ENCODE data around the gene EFCAB5.
"Not testable (repeated sequence)": the region's sequence is repeated elsewhere in the genome, so short reads cannot be mapped to it uniquely, and the experiment has no call there.

EFCAB5 gene

GRCh38 chr17:30103921-30104320, 162.5 kb downstream of the EFCAB5 start:
- no peak for DNase-seq

GRCh38 chr17:30104575-30105339, 163.3 kb downstream of the EFCAB5 start:
- peak; percentile 92 for DNase-seq

- no peak for DNase-seq
These were observed 171.4 kb downstream of the EFCAB5 start for GRCh38 chr17:30112794-30113193.

- no peak for DNase-seq
These were observed 171.8 kb downstream of the EFCAB5 start for GRCh38 chr17:30113213-30113612.

GRCh38 chr17:30116345-30116660, 174.9 kb downstream of the EFCAB5 start:
- DNase-seq, result no peak

GRCh38 chr17:30116661-30117551, 175.5 kb downstream of the EFCAB5 start, which contains the start of gene NSRP1:
TSS of gene NSRP1 (plus strand) at chr17:30116816. CDS start at chr17:30116844, 28 bp downstream.
- DNase-seq, result peak; percentile 96

- no peak for DNase-seq
These were observed 176.2 kb downstream of the EFCAB5 start for GRCh38 chr17:30117675-30118081.

- DNase-seq, result not testable (repeated sequence)
These were observed 177.2 kb downstream of the EFCAB5 start for GRCh38 chr17:30118635-30119034.

GRCh38 chr17:30124273-30124796, 182.9 kb downstream of the EFCAB5 start:
- no peak for DNase-seq

- DNase-seq, result no peak
These were observed 188.7 kb downstream of the EFCAB5 start for GRCh38 chr17:30130121-30130520.

- no peak for DNase-seq
These were observed 191.2 kb downstream of the EFCAB5 start for GRCh38 chr17:30132615-30133014.

GRCh38 chr17:30133197-30133596, 191.8 kb downstream of the EFCAB5 start:
- DNase-seq, result no peak

- no peak for DNase-seq
These were observed 193.1 kb downstream of the EFCAB5 start for GRCh38 chr17:30134551-30134950.

GRCh38 chr17:30137158-30137557, 195.7 kb downstream of the EFCAB5 start:
- no peak for DNase-seq

- DNase-seq, result not testable (repeated sequence)
These were observed 206.4 kb downstream of the EFCAB5 start for GRCh38 chr17:30147860-30148259.

GRCh38 chr17:30148376-30148775, 206.9 kb downstream of the EFCAB5 start:
- DNase-seq, result no peak

- DNase-seq, result no peak
These were observed 210.0 kb downstream of the EFCAB5 start for GRCh38 chr17:30151471-30151870.

- no peak for DNase-seq
These were observed 212.0 kb downstream of the EFCAB5 start for GRCh38 chr17:30153463-30153862.

- no peak for DNase-seq
These were observed 214.0 kb downstream of the EFCAB5 start for GRCh38 chr17:30155389-30155788.
